ENCODE results near the gene LZTFL1.

- TF ChIP-seq CTCF (IDR thresholded peaks at IDR 0.05) (no peak), POLR2A (IDR thresholded peaks at IDR 0.05) (no peak)
Measured at GRCh38 chr3:45814322-45814721, 27.6 kb downstream of the LZTFL1 start.

All from esophagus squamous epithelium (tissue), 4 donors.